ENCODE results near the gene CREBBP.

DNA sequence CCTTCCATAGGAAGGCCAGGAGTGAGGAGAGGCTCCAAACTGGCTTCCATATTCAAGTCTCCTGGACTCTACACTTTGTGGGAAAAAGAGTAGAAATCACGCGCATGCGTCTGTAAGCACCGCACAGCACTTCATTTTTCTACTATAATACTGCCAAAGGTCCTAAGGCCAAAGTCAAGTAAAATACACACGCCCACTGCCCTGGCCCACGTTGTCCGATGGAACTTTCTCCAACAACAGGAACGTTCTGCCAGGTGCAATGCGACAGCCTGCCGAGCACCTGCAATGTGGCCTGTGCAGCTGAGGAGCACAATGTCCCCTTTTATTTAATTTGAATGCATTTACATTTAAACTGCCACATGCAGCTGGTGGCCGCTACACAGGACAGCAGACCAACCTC, 202.5 kb downstream of the CREBBP start:
- TF ChIP-seq, protein P1, sequence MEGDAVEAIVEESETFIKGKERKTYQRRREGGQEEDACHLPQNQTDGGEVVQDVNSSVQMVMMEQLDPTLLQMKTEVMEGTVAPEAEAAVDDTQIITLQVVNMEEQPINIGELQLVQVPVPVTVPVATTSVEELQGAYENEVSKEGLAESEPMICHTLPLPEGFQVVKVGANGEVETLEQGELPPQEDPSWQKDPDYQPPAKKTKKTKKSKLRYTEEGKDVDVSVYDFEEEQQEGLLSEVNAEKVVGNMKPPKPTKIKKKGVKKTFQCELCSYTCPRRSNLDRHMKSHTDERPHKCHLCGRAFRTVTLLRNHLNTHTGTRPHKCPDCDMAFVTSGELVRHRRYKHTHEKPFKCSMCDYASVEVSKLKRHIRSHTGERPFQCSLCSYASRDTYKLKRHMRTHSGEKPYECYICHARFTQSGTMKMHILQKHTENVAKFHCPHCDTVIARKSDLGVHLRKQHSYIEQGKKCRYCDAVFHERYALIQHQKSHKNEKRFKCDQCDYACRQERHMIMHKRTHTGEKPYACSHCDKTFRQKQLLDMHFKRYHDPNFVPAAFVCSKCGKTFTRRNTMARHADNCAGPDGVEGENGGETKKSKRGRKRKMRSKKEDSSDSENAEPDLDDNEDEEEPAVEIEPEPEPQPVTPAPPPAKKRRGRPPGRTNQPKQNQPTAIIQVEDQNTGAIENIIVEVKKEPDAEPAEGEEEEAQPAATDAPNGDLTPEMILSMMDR (IDR thresholded peaks at IDR 0.05) = no peak
- TF ChIP-seq POLR2A (IDR thresholded peaks at IDR 0.05) = no peak
